HepG2 (cell line): Measurements from ENCODE around the gene ARL3. TPM values are rescaled to one million over a fixed set of nuclear protein-coding genes. Genes with fewer than 3 reads are reported as not detected.
A peak's percentile ranks its signal among the peaks of the same experiment; 100 is the strongest.

ENCODE experiments used
- AGO1 ChIP-seq: fragments of 200-400 bp; formaldehyde crosslinking; IDR thresholded peaks from 2 replicates; pipeline ENCODE4 v1.6.1; 2017; ENCODE audit warnings: mild to moderate bottlenecking, low read depth, low read length, moderate library complexity; ENCODE audit not compliant: poor library complexity, severe bottlenecking
- ATF4 ChIP-seq, 2 experiments: fragments of 450-650 bp in 1 of 2; sonication (generic) in 1 of 2; formaldehyde crosslinking; IDR thresholded peaks; 2 replicates each; pipeline versions ENCODE4 v1.5.0 to v1.8.0; 2020 to 2022; ENCODE audit warnings: mild to moderate bottlenecking in 1 of 2, missing genetic modification reagents in 1 of 2
- EP300 ChIP-seq, 3 experiments: sonication (generic) in 1 of 3; formaldehyde crosslinking in 1 of 3; IDR thresholded peaks; 2 replicates each; pipeline versions ENCODE4 v1.5.1 to v1.6.1; 2011 to 2020; ENCODE audit warnings: low read depth in 2 of 3, low read length in 2 of 3, borderline replicate concordance in 1 of 3, improper control_type of control experiment in 1 of 3, mild to moderate bottlenecking in 1 of 3, missing genetic modification reagents in 1 of 3, moderate library complexity in 1 of 3
- EZH2 ChIP-seq: conservative IDR thresholded peaks from 2 replicates; pipeline ENCODE4 v1.6.1; 2012; ENCODE audit warnings: mild to moderate bottlenecking, low read depth, low read length, moderate library complexity
- FOXM1 ChIP-seq: sonication (generic); formaldehyde crosslinking; IDR thresholded peaks from 2 replicates; pipeline ENCODE4 v1.5.0; 2020; ENCODE audit warnings: missing genetic modification reagents
- GATA4 ChIP-seq: sonication (generic); IDR thresholded peaks from 2 replicates; pipeline ENCODE4 v1.6.1; 2016; ENCODE audit warnings: antibody characterized with exemption, low read depth, borderline replicate concordance
- HBP1 ChIP-seq: IDR thresholded peaks from 2 replicates; pipeline ENCODE4 v1.6.1; 2016; ENCODE audit warnings: low read depth, control low read depth
- HOMEZ ChIP-seq: IDR thresholded peaks from 2 replicates; pipeline ENCODE4 v1.6.1; 2016; ENCODE audit warnings: low read depth
- PRPF4 ChIP-seq: fragments of 200-400 bp; formaldehyde crosslinking; IDR thresholded peaks from 2 replicates; pipeline ENCODE4 v1.6.1; 2016; ENCODE audit warnings: low read length, low read depth; ENCODE audit not compliant: poor library complexity, severe bottlenecking
- SALL2 ChIP-seq: sonication (generic); formaldehyde crosslinking; IDR thresholded peaks from 2 replicates; pipeline ENCODE4 v1.8.1; 2023; ENCODE audit warnings: mild to moderate bottlenecking, missing genetic modification reagents, inconsistent platforms
- SNRNP70 ChIP-seq: fragments of 200-400 bp; formaldehyde crosslinking; IDR thresholded peaks from 2 replicates; pipeline ENCODE4 v1.6.1; 2017; ENCODE audit warnings: mild to moderate bottlenecking, low read depth, low read length, moderate library complexity
- SOX5 ChIP-seq: IDR thresholded peaks from 2 replicates; pipeline ENCODE4 v1.6.1; 2016; ENCODE audit warnings: borderline replicate concordance
- ZNF124 ChIP-seq: sonication (generic); formaldehyde crosslinking; IDR thresholded peaks from 2 replicates; pipeline ENCODE4 v1.4.0; 2020; ENCODE audit warnings: missing genetic modification reagents
- ZNF282 ChIP-seq: fragments of 450-650 bp; IDR thresholded peaks from 2 replicates; pipeline ENCODE4 v1.6.1; 2018; ENCODE audit not compliant: partially characterized antibody
- ZNF441 ChIP-seq: sonication (generic); formaldehyde crosslinking; IDR thresholded peaks from 2 replicates; pipeline ENCODE4 v1.7.0; 2021; ENCODE audit warnings: missing genetic modification reagents, borderline replicate concordance
- ZNF564 ChIP-seq: sonication (generic); formaldehyde crosslinking; IDR thresholded peaks from 2 replicates; pipeline ENCODE4 v1.8.1; 2023; ENCODE audit warnings: mild to moderate bottlenecking, missing genetic modification reagents
- ZNF749 ChIP-seq: sonication (generic); formaldehyde crosslinking; IDR thresholded peaks from 2 replicates; pipeline ENCODE4 v1.8.0; 2022; ENCODE audit warnings: mild to moderate bottlenecking, missing genetic modification reagents, moderate library complexity, borderline replicate concordance
- ZNF878 ChIP-seq: sonication (generic); formaldehyde crosslinking; IDR thresholded peaks from 2 replicates; pipeline ENCODE4 v1.8.1; 2023; ENCODE audit warnings: mild to moderate bottlenecking, missing genetic modification reagents, moderate library complexity
- polyA plus RNA-seq, 8 experiments: library from polyadenylated mRNA; depleted of rRNA in 3 of 8; stranded (reverse) in 7 of 8; unstranded in 1 of 8; fragments of >200 nt; fragmentation: Illumina TruSeq in 4 of 8; extraction: Trizol in 4 of 8; gene quantifications; 2 replicates each; pipeline versions ENCODE4 v1.2.1 to v1.2.3, GENCODE V29; 2011 to 2016; ENCODE audit warnings: low read depth in 4 of 8, missing spikeins in 1 of 8, mixed read lengths in 1 of 8; ENCODE audit not compliant: insufficient read depth in 1 of 8
- total RNA-seq, 5 experiments: library from RNA; depleted of rRNA; stranded (reverse); fragments of >200 nt; fragmentation: Illumina TruSeq; extraction: Trizol; gene quantifications; 2 replicates each; pipeline ENCODE4 v1.2.3, GENCODE V29; 2016; ENCODE audit warnings: low read depth in 1 of 5
- TF ChIP-seq, protein P1 (sequence below): sonication (generic); formaldehyde crosslinking; IDR thresholded peaks from 2 replicates; pipeline ENCODE4 v1.4.0; 2020; ENCODE audit warnings: missing genetic modification reagents, low read depth, mild to moderate bottlenecking, borderline replicate concordance
- TF ChIP-seq, protein P2 (sequence below): IDR thresholded peaks from 2 replicates; pipeline ENCODE4 v1.6.1; 2016; ENCODE audit warnings: mild to moderate bottlenecking

ARL3 gene
- total and polyA plus RNA-seq, 2 of the 13 experiments (the other 11 are each of a cell fraction or from before 2014, with no cell fraction given), result 5.2 to 6.6 TPM

- TF ChIP-seq AGO1, result peak; percentile 90
- TF ChIP-seq EZH2, result no peak
- TF ChIP-seq PRPF4, result no peak
- TF ChIP-seq, protein P1, sequence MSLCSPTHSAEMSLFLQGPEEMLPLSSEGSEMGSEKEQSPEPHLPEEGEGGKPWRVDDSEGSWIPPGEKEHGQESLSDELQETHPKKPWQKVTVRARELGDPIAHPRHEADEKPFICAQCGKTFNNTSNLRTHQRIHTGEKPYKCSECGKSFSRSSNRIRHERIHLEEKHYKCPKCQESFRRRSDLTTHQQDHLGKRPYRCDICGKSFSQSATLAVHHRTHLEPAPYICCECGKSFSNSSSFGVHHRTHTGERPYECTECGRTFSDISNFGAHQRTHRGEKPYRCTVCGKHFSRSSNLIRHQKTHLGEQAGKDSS, result peak; percentile 87; the same call in 1 of the 2 replicates
- no peak for TF ChIP-seq FOXM1 (CRISPR knock-in tag)
- 0 out of 2 replicates have a peak, but pooled peaks have one; percentile 31 for TF ChIP-seq ZNF878 (CRISPR knock-in tag)
- TF ChIP-seq HBP1 (CRISPR knock-in tag), result no peak
- TF ChIP-seq ATF4 (CRISPR knock-in tag; IDR thresholded peaks at IDR 0.05), result no peak
- TF ChIP-seq SALL2 (CRISPR knock-in tag), result peak; percentile 34; the same call in 1 of the 2 replicates
- no peak for TF ChIP-seq GATA4
- TF ChIP-seq ZNF564 (CRISPR knock-in tag), result peak; percentile 63; the same call in 1 of the 2 replicates
- TF ChIP-seq HOMEZ (CRISPR knock-in tag), result peak; percentile 88
- TF ChIP-seq, protein P2, sequence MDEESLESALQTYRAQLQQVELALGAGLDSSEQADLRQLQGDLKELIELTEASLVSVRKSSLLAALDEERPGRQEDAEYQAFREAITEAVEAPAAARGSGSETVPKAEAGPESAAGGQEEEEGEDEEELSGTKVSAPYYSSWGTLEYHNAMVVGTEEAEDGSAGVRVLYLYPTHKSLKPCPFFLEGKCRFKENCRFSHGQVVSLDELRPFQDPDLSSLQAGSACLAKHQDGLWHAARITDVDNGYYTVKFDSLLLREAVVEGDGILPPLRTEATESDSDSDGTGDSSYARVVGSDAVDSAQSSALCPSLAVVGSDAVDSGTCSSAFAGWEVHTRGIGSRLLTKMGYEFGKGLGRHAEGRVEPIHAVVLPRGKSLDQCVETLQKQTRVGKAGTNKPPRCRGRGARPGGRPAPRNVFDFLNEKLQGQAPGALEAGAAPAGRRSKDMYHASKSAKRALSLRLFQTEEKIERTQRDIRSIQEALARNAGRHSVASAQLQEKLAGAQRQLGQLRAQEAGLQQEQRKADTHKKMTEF (CRISPR knock-in tag), result peak; percentile 91
- no peak for TF ChIP-seq SNRNP70
- TF ChIP-seq ZNF441 (CRISPR knock-in tag), result no peak
- TF ChIP-seq ZNF282, result no peak
- TF ChIP-seq ZNF124 (CRISPR knock-in tag), result peak; percentile 99
- TF ChIP-seq SOX5 (CRISPR knock-in tag), result 0 out of 2 replicates have a peak, but pooled peaks have one; percentile 1
- peak in 1 of 2 experiments; percentile 56; a peak in 1 of 4 replicates for TF ChIP-seq EP300 (IDR thresholded peaks at IDR 0.05; ENCODE audit: low read depth in 2 of 2, low read length in 2 of 2)
- TF ChIP-seq EP300 (CRISPR knock-in tag; IDR thresholded peaks at IDR 0.05; ENCODE audit: borderline replicate concordance), result no peak; the same call in 1 of the 2 replicates
- TF ChIP-seq ZNF749 (CRISPR knock-in tag), result no peak; the same call in 1 of the 2 replicates
Measured at GRCh38 chr10:102641880-102642735, 72.1 kb downstream of the ARL3 start (continued).
